HG03175 (cell line): ENCODE results near the gene PDSS2.

ENCODE experiments used
- ATAC-seq: cut with Tn5 transposase; IDR thresholded peaks from one replicate; pipeline ENCODE4 v1.9.1; 2021; ENCODE audit warnings: mild to moderate bottlenecking, moderate library complexity; ENCODE audit not compliant: unreplicated experiment

Gene PDSS2, protein sequence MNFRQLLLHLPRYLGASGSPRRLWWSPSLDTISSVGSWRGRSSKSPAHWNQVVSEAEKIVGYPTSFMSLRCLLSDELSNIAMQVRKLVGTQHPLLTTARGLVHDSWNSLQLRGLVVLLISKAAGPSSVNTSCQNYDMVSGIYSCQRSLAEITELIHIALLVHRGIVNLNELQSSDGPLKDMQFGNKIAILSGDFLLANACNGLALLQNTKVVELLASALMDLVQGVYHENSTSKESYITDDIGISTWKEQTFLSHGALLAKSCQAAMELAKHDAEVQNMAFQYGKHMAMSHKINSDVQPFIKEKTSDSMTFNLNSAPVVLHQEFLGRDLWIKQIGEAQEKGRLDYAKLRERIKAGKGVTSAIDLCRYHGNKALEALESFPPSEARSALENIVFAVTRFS

DNA sequence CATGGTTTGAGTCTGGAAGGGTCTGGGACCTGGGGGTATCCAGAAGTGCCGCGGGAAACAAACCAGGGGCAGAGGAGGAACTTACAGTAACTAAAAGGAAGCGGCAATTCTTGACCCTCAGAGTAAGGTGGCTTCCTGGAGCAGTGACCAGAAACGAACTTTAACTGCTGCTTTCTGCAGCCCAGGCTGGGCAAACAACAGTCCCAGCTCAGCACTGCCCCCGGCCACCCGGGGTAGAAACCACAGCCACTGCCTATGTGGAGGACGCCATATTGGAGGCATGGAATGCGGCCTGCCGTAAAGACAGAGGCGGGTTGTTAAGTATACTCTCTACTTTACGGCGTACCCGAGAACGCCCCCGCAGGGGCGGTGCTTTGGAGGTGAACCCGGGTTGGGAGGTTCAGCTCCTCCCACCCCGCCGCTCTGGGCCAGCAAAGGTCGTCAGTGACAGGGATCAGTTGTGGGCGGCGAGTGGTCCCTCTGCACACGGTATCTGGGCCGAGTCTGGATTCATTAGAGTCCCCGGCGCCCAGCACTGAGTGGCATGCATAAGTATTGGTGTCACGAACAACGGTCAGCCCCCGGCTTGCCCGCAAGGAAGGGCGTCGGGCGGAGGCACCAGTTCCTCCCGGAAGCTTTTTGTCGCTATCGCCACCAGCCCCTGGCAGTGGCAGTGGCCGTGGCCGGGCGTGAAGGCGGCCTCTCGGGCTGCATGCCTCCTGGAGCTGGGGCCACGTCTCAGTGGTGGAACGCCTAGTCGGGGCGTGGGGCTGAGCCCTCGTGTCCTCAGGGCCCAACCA lies at the start of gene PDSS2:
Gene PDSS2 (minus strand): TSS at position 282 of the 800 bp plus-strand sequence. CDS start 279 bp downstream, at position 3.
- peak; percentile 92 for ATAC-seq

DNA sequence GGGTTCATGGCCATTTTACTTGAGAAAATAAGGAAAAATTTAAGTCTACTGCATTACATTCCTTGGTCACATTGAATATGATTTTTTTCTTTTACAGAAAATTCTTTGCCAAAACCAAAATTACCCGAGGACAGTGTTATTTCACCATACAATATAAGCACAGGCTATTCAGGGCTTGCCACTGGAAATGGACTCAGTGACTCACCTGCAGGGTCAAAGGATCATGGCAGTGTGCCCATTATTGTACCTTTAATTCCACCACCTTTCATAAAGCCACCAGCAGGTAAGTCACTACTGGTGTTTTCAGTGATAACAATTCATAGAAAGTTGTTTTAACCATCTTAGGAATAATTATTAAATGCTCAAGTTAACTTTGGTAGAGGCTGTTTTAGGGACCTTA lies 46.8 kb upstream of the PDSS2 start:
- no peak for ATAC-seq

DNA sequence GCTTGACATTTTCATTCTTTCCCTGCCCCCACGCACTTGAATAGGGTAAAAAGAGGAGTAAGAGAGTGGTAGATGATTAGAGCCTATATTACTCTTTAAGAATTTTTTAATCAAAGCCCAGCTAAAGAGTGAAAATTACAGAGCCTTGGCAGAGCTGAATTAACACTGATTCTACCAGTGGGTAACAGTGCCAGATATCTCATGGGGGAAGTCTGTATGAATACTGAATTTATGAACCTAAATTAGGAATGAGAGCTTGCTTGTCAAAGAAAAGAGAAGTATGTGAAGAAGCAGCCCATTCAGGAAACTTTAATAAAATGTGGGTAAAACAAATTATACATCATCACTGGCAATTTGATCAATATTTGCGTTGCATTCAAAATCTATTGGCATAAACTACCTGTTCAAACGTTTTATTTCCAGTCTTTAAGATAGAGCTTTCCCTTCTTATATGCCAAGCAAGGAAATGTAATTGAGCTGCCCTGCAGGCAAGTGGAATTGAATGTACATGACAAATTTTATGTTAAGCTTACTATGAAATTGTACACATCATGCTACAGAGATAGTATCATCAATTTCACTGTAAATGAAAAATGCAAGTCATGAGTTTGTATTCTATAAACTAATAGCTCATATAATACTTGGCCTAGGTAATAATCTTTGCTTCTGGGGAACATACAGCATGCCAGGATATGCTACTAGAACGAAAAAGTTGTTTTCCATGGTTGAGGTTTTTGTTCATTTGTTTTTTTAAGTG lies 45.1 kb upstream of the PDSS2 start:
- no peak for ATAC-seq

DNA sequence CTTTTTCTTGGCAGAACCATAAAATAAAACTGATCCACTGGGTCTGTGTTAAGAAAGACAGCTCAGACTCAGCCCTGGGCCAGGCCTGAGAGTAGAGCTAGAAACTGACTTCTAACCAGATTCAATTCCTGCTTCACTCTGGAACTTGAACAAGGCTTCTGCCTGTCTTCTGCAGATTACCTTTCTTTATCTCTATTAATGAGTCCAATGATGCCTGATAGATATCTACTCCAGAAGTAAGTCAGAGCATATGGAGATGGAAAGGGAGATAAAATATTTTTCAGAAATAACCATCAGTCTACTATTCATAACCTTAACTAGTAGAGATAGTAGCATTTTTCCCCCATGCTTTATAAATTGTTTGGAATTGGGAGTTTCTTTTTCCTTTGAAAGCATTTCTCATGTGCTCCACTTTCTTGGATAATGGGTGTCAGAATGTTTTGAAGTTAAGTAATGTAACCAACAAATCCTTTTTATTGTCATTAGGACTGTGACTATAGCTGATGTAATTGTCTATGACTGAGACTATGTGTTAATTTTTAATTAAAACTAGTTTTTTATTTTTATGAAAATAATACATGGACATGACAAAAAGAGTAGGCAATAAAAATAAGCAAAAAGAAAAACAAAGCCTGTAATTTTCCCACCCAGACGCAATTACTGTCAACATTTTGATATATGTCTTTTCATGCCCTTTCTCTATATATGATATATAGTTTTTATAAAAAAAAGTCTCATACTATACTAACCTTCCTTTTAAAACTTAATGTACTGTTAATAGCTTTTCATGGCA lies 37.7 kb upstream of the PDSS2 start:
- no peak for ATAC-seq

DNA sequence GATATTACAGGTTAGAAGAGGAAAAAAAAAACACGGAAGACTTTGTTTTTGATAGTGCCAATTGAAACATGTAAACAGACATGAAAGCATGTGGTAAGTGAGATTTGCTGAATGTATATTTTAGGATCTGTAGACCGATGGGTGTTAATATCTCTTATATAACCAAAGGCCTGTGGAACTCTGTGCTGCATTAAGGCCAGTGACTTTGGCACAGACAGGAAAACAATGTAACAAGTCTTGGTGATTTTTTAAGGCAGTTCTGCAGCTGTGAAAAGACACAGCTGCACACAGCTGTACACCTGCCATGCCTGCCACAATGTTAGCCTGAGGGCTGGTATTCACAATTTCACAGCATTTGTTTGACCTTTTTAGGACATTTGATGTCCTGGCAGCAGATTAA lies 36.6 kb upstream of the PDSS2 start:
- no peak for ATAC-seq

DNA sequence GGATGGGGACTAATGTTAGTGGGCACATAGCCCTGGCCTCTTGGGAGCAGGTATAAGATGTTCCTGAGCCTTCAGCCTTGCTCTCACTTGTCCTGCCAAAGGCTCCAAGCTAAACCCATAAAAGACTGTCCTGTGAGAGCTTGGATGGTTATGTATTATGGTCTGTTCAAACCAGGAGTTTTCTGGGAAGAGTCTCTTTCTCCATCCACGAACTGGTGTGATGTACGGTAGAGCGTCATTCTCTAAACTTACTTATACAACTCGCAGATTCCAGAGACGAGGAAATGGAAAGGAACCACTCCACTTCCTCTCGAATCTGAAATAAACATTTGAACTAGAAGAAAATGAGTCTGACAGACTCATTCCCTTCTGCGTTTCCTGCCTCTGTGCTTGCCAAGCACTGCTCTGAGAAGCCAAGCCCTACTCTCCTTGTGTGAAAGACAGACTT lies 35.9 kb upstream of the PDSS2 start:
- ATAC-seq, result no peak

DNA sequence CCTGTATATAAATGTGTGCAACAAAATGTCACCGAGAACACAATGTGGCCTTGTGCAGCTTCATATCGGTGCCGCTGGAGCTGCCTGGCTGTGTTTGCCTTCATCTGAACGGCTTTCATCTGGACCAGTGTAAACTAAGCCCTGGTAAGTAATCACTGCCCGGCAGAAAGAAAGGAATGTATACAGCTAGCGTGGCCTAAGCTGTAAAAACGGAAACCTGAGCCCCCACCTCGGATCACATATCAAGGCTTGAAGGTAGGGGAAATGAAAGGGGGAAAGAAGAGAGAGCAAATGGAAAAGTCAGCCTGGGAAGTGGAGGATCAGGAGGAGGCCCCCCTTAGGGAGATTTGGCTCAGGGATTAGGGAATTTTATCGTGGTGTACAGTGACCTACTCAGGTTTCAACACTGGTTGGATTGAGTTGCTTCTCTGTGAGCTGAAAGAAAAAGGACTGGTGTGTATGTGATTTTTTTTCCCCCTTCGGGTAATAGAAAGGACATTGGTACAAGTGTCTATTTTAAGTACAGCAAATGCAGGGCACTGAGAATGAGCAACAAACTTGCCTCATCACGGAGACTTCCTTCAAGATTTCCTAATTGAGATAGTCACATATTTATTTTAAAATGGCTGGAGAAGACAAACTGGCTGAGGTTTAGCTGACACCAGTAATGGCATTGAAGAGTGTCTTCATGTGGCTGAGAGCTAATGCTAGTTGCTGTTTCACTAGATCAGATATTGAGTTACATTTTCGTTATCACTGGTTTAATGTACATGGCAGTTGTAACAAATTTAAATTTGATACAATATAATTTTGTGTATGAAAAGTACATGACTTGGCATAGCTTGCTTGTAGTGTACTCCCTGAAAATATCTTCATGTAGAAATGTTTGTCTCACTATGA lies 34.0 kb upstream of the PDSS2 start:
- no peak for ATAC-seq

DNA sequence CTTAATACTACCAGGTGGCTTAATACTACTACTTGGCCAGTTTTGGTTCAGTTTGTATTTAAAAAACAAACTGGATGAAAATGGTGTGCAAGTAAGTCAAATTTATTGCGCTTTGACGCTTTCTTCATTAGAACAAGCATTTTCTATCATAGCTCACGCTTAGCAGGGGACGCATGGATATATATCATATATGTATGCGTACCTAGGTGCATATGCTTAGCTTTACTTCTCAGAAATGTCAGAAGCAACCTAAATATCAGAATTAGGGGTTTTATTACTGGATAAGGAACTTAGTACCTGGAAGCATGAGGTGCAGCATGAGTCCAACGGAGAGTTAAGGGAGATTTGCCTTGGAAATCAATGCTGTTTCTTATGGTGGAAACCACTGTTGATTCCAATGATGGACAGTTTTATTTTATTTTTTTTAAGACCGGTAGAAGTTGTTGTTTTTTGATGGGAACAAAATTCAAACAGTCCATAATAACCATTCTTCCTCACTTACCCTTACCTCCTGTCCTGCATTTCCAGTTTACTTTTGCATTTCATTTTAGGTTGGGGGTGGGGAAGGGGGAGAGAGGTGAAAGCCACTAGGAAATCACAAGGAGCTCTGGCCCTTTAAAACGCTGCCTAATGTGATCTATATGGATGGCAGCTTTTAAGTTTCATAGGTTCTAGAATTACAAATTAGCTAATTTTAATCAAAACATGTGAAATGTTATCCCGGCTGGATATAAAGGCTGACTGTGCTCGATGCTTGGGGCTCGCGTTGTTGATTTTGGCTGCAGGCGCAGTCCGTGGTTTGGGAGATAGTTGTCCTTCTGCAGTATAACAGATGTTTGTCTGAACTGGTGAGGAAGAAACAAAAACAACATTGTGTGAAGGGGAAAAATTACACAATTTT lies 32.6 kb upstream of the PDSS2 start:
- ATAC-seq, result no peak

DNA sequence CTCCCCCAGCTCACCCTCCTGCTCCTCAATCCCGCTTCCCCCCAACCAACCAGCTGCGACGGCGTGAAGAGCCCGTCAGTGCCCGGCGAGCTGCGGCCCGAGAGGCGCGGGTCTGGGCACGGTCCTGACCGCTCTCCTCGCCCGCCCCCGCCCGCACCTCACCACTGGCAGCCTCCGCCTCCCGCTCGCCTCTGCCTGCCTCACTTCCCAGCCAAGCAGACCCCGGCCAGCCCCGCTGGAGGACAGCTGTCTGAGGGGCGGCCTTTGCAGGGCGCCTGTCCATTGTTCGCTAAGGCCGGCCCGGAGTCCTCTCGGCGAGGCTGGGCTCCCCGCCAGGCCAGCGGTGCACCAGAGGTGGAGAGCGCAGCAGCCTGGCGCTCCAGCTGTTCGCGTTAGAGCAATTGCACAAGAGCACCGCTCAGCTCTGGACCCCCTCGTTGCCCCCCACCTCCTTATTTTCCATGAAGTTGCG lies 31.8 kb upstream of the PDSS2 start:
- ATAC-seq, result no peak

DNA sequence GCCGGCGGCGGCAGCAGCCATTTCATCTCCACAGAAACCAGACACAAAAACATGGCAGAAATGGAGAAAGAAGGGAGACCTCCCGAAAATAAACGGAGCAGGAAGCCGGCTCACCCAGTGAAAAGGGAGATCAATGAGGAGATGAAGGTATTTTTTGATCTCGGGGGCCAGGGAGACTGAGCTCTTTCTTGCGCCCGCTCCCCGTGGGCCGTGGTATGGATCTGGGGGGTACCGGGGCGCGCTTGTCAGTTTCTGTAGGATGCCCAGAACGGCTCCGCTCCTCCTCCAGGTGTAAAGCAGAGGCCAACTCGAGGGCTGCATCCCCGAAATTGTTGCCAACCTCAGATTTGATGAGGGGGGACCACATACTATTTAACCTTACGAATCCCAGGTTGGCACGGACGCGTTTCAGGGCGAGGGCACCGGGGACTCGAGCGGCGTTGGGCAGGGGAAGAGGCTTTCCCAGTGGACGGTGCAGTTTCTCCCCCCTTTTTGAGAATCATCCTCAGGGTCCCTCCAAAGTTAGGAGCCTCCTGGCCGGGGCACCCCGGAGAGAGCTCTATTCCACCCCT lies 31.3 kb upstream of the PDSS2 start:
- no peak for ATAC-seq

DNA sequence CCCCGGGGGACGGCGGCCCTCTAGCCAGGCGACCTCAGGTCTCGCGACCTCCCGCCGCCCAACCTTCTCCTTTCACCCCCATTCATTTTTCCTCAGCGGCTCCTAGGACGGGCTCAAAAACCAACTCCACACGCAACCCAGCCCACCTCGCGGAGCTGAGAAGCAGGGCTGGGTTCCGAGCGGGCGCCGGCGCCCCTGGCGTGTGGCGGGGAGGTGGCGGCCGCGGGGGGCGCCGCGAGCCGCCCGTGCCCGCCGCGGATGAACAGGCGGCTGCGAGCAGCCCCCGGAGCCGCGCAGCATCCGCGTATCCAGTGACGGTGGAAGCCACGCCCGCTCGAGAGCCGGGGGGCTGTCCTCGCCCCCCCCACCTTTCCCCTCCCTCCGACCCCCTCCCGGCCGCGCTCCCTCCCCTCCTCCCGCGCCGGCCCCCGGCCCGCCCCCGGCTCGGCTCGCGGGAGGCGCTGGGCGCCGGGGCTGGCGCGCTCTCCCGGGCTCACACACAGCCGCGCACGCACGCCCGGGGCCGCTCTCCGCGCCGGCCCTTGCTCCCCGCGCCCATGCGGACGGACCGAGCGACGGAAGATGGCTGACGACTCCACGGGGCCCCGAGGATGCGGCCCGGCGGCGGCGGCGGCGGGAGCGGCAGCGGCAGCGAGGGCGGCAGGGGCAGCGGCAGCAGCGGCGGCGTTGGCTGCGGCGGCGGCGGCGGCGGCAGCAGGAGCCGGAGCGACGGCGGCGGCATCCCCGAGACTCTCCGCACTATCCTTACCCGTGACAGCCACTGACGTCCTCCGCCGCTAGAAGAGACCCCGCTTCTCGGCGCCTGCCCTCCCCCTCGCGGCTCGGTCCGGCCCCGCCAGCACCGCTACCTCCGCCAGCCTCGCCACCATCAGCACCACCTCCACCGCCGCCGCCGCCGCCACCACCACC lies 30.5 kb upstream of the PDSS2 start, which contains the start of gene SOBP:
Gene SOBP (plus strand): TSS at position 482 of the 930 bp plus-strand sequence. CDS start 500 bp downstream, outside the sequence.
- ATAC-seq, result no peak

DNA sequence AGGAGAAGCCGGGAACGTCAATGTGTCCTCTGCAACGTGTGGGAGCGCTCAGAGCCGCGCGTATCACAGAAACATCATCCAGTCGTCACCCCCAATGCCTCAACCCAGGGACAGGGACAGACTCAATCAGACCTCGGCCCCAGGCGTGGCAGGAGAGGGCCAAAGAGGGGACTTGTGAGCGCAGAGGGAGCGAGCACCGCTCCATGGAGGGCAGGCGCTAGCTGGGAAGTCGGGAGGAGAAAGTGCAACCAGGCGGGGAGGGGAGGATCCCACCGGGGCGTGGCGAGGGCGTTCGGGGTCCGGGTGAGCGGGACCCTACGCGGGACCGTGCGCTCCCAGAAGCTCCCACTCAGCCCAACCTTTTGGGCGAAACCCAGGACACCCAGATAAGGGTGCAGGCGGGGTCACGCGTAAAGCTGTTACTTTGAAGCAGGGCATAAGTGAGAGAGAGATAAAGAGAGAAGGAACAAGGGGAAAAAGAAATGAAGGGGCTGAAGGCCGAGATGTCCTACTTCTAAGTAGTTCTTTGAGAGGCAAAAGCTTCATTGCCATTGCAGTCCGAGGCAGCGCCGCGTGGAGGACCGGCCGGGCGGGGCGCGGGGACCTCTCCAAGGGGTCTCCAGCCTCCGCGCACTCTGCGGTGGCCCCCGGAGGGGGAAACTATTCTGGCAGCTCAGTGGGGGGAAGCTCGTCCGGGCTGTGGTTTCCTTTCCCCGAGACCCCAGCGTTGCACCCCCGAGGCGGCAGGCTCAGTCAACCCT lies 29.7 kb upstream of the PDSS2 start:
- ATAC-seq, result no peak

DNA sequence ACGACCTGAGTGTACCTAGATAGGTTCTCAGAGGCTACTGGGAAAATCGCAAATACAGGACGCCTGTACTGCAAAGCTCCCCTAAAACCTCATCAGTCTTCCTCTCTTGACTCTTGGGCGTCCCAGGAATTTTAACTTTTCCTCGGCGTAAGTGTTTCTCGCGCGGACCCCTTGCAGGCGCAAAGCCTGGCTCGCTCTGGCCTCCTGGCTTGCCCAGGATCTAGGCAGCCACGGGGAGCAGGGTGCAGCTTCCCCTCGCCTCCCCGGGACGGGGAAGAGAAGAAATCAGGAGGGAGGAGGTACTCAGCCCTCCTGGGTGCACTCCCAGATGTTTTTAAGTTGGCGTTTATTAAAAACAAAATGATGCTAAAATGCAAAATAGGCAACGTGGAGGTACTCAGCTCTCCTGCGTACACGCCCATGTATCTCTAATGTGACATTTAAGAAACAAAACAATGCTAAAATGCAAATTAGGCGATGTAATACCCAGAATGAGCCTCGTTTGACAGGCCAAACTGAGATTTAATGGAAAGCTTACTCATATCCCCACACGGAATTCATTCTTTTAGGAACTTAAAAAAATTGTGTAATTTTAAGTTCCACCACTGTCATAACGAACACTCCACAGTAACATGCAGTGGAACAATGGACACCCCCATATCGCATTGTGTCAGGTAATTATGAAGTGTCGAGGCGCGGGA lies 29.0 kb upstream of the PDSS2 start:
- no peak for ATAC-seq

DNA sequence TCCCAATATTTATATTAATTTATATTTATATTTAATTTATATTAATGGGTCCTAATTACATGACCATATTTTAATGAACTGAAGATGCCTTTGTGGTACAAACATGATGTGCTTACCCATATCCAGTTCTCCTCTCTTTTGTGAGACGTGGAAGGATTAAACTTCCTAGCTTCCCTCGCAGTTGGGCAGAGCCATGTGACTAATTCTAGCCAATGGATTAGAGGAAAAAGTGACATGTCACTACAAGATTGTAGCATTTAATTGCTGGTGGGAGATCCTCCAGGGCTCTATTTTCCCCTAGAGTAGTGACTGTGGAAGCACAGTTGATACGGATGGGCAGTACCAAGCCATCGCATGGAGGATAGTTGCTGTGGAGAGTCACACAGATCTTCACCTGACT lies 25.8 kb upstream of the PDSS2 start:
- no peak for ATAC-seq

DNA sequence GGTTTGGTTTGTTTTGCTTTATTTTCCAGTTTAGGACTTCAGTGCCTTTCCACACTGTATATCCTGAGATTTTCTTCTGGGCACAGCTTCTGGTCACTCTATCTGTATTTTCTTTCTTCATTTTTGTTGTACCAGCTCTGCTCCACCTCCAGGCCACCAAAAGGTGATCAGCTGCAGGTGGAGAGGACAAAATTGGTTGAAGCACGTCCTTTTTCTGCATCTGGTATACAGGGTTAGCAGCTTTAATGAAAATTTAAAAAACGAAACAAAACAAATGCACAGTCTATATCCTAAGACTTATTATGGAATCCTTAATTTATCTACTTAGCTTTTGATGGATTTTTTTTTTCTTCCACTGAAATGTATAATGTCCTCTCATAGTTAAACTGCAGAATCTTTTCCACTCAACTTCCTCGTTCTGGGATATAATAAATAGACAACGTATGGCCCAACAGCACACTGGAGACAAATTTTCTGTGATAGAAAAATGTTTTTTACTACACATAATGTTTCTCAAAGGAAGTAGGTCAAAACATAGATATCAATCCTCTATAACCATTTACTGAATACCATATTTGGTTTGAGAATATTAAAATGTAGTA lies 19.8 kb upstream of the PDSS2 start:
- no peak for ATAC-seq
